GM13977 (cell line): ENCODE data around the gene PAGR1.
"Not testable (repeated sequence)": the region's sequence is repeated elsewhere in the genome, so short reads cannot be mapped to it uniquely, and the experiment has no call there.

Experiments
- DNase-seq: peaks from one replicate; pipeline ENCODE4 v3.0.0; 2012; ENCODE audit warnings: low spot score
- in situ Hi-C: fragments of 300-500 bp; cut with MboI; formaldehyde crosslinking; loops from one replicate; pipeline ENCODE4 v1.12.0; 2022; ENCODE audit warnings: low sequenced_read_pairs, low pct_unique_long_range_greater_than_20kb, mixed read lengths, inconsistent platforms; ENCODE audit not compliant: unreplicated experiment
- TF ChIP-seq, protein P1 (sequence below): IDR thresholded peaks from 2 replicates; pipeline ENCODE4 v1.5.1; 2012; ENCODE audit warnings: mild to moderate bottlenecking, control low read depth; ENCODE audit not compliant: insufficient read depth; ENCODE audit errors: extremely low read depth, missing control alignments

Gene PAGR1

DNA sequence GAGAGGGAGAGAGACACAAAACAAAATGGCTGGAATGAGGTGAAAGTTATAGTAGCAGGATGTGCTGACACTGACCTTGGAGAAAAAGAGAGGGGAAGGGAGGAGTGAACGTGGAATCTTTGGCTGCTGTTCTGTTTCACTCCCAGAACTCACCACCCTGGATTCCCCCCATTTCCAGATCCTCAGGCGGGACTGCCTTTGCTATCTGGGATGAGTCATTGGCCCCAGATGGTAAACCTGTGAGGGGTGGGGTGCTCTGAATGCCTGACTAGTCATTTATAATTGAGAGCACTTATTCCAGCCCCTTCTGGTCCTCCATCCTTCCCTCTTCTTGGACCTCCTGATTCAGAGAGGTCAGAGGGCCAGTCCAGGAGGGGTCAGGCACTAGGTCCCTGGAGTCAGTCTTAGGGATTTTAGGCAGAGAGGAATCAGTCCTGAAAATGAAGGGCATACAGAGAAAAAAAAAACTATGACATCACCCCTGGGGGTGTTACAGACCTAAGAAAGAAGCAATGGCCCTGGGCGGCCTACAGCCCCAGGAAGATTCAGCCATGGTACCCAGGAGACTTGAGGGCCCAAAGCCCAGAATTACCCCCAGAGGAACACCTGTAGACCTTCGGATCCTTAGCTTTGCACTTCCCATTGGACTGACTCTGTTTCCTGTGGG, 40.1 kb upstream of the PAGR1 start:
- TF ChIP-seq, protein P1, sequence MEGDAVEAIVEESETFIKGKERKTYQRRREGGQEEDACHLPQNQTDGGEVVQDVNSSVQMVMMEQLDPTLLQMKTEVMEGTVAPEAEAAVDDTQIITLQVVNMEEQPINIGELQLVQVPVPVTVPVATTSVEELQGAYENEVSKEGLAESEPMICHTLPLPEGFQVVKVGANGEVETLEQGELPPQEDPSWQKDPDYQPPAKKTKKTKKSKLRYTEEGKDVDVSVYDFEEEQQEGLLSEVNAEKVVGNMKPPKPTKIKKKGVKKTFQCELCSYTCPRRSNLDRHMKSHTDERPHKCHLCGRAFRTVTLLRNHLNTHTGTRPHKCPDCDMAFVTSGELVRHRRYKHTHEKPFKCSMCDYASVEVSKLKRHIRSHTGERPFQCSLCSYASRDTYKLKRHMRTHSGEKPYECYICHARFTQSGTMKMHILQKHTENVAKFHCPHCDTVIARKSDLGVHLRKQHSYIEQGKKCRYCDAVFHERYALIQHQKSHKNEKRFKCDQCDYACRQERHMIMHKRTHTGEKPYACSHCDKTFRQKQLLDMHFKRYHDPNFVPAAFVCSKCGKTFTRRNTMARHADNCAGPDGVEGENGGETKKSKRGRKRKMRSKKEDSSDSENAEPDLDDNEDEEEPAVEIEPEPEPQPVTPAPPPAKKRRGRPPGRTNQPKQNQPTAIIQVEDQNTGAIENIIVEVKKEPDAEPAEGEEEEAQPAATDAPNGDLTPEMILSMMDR = no peak
- in situ Hi-C loops = no loop called here
- DNase-seq = no peak

DNA sequence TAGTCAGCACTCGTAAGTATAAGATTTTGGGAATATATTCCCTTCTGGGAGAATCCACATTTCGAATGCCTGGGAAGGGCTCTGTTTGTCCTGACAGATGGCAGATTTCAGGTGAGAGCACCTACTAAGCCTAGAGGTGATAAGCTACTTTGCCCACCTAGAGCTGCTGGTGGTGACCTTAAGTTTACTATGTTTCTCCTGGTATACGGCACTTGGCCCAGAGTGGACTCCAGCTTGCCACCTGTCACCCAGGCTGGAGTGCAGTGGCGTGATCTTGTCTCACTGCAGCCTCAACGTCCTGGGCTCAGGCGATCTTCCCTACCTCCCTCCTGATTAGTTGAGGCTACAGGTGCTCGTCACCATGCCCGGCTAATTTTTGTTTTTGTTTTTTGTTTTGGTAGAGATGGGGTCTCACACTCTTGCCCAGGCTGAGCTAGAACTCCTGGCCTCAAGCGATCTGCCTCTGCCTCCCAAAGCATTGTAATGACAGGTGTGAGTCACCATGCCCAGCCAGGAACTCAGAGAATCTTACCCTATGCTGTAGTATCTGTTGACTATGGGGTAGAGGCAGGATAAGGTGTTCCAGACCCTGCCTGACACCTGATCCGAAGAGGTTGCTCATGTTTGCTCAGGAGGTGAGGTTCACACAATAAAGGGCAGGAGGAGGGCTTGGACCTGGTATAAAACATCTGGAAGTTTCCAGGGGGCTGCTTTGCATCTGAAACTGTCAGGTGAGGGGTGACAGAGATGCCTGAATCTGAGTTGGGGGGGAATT, 38.2 kb upstream of the PAGR1 start, which contains the start of gene ZG16:
Gene ZG16 (plus strand): TSS at position 681 of the 775 bp plus-strand sequence. CDS start 1,011 bp downstream, outside the sequence.
- TF ChIP-seq, protein P1 = no peak
- no peak for DNase-seq
- in situ Hi-C loops = no loop called here

DNA sequence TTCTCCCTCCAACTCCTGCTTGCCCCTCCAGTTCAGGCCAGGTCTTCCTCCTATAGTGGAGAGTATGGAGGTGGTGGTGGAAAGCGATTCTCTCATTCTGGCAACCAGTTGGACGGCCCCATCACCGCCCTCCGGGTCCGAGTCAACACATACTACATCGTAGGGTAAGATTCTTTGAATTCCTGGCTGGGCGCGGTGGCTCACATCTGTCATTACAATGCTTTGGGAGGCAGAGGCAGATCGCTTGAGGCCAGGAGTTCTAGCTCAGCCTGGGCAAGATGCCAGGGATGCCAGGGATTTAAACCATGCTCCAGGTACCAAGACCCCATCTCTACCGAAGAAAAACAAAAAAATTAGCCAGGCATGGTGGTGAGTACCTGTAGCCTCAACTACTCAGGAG, 36.5 kb upstream of the PAGR1 start:
- DNase-seq = no peak
- TF ChIP-seq, protein P1 = no peak
- in situ Hi-C loops = no loop called here

DNA sequence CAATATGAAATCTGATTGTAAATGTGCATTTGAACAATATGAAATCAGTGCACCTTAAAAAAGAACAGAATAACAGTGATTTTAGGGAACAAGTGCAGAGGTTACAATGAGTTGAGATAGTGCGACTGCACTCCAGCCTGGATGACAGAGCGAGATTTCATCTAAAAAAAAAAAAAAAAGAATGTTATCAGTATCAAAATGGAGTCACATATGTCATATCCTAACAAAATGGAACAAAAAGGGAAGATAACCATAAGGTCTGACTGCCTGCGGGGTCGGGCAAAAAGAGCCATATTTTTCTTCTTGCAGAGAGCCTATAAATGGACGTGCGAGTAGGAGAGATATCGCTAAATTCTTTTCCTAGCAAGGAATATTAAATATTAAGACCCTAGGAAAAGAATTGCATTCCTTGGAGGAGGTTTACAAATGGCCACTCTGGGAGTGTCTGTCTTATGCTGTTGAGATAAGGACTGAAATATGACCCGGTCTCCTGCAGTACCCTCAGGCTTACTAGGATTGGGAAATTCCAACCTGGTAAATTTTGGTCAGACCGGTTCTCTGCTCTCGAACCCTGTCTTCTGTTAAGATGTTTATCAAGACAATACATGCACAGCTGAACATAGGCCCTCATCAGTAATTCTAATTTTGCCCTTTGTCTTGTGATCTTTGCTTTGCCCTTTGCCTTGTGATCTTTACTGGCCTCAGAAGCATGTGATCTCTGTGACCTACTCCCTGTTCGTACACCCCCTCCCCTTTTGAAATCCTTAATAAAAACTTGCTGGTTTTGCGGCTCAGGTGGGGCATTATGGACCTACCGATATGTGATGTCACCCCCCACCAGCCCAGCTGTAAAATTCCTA, 32.6 kb upstream of the PAGR1 start:
- in situ Hi-C loops = loop anchor here (10.0 kb wide), 1 partner anchor 49 kb away; no protein-coding TSS in a partner anchor
- DNase-seq = not testable (repeated sequence)

DNA sequence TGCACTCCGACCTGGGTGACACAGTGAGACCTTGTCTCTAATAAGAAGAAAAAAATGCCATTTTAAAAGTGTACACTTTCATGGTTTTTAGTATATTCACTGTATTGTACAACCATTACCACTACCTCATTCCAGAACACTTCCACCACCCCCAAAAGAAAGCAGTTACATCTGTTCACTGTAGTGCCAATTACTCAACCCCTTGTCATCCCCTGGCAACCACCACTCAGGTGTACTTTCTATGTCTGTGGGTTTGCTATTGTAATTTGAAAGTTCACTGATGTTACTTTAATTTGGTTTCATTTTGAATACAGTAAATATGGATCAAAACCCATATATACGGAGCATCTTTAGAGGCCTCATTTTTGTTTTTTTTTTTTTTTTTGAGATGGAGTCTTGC, 31.8 kb upstream of the PAGR1 start:
- in situ Hi-C loops = loop anchor here (10.0 kb wide), 1 partner anchor 49 kb away; no protein-coding TSS in a partner anchor
- DNase-seq = no peak

DNA sequence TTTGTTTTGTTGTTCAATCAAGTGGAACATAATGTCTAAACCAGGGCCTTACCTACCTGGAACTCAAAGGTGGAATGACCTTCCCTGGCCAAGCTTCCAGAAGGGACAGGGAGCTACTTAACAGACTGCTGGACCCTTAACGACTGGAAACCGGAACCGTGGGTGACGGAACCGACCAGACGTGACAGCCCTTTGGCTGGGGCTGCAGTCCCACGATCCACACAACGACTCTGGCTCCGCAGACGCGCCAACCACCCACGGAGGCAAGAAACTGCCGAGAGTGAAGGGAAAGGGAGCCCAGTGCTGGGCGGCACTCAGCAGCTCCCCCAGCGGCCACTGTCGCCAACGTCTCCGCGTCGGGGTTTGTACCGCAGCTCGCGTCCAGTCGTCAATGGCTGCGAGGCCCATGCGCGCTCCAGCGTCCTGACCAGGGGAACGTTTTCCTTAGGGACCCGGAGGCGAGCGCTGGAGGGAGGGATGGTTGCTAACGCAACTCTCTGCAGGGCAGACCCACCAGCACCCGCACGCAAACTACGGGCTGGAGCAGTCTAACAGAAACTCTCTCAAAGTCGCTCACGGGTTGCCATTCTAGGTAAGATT, 31.0 kb upstream of the PAGR1 start:
- in situ Hi-C loops = loop anchor here (10.0 kb wide), 1 partner anchor 50 kb away; no protein-coding TSS in a partner anchor
- peak; percentile 70 for DNase-seq
- TF ChIP-seq, protein P1 = peak; percentile 89

More for the DNA sequence above, 31.8 kb upstream of the PAGR1 start:
- TF ChIP-seq, protein P1 = no peak

DNA sequence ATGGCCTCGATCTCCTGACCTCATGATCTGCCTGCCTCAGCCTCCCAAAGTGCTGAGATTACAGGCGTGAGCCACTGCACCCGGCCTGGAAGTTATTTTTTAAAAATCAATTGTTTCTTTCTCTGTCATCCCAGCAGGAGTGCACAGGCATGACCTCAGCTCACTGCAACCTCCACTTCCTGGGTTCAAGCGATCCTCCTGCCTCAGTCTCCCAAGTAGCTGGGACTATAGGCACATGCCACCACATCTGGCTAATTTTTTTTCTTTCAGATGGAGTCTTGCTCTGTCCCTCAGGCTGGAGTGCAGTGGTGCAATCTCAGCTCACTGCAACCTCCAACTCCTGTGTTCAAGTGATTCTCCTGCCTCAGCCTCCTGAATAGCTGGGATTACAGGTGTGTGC, 28.8 kb upstream of the PAGR1 start:
- in situ Hi-C loops = loop anchor here (10.0 kb wide), 1 partner anchor 52 kb away; no protein-coding TSS in a partner anchor
- DNase-seq = not testable (repeated sequence)
